ENCODE measurements around the gene ZBTB18. TPM values are rescaled to one million over a fixed set of nuclear protein-coding genes. Genes with fewer than 3 reads are reported as not detected.

Gene ZBTB18
- total RNA-seq, 1 experiment from 2014 or later: 9.5 TPM

GRCh38 chr1:244027491-244028145 lies 23.5 kb upstream of the ZBTB18 start:
- H3K27ac ChIP-seq (ENCODE audit: low read length): no peak overlapping the region

GRCh38 chr1:244028701-244029100 lies 22.4 kb upstream of the ZBTB18 start:
- Histone ChIP-seq H3K9me2 (replicated peaks; ENCODE audit: insufficient read depth, low read length) (no peaks in the 10 kb centered on the region), H3K79me2 (ENCODE audit: low read length) (no peaks in the 10 kb centered on the region), H3K4me3 (ENCODE audit: low read length) (no peak overlapping the region), H3K4me2 (ENCODE audit: low read depth, low read length, poor library complexity, severe bottlenecking) (no peak overlapping the region), H3K27me3 (ENCODE audit: low read length) (no peaks in the 10 kb centered on the region), H3K36me3 (ENCODE audit: insufficient read depth, low read length) (no peaks in the 10 kb centered on the region), H2AFZ (ENCODE audit: low read length) (no peak overlapping the region), H3K9ac (ENCODE audit: low read length) (no peak overlapping the region), H3K27ac (ENCODE audit: low read length) (no peak overlapping the region), H3K9me3 (ENCODE audit: low read length) (no peaks in the 10 kb centered on the region), H3K4me1 (ENCODE audit: low read length) (no peaks in the 10 kb centered on the region), H4K20me1 (ENCODE audit: insufficient read depth, low read depth, low read length) (no peaks in the 10 kb centered on the region)
- DNase-seq: no peak

More at GRCh38 chr1:244027491-244028145, 23.5 kb upstream of the ZBTB18 start:
- Histone ChIP-seq H3K9ac (ENCODE audit: low read length) (no peak overlapping the region), H3K27me3 (ENCODE audit: low read length) (no peaks in the 10 kb centered on the region), H2AFZ (ENCODE audit: low read length) (no peak overlapping the region), H3K79me2 (ENCODE audit: low read length) (no peaks in the 10 kb centered on the region), H3K4me1 (ENCODE audit: low read length) (no peaks in the 10 kb centered on the region), H3K4me2 (ENCODE audit: low read depth, low read length, poor library complexity, severe bottlenecking) (no peak overlapping the region), H3K4me3 (ENCODE audit: low read length) (no peak overlapping the region), H3K9me2 (replicated peaks; ENCODE audit: insufficient read depth, low read length) (no peaks in the 10 kb centered on the region), H3K36me3 (ENCODE audit: insufficient read depth, low read length) (no peaks in the 10 kb centered on the region), H4K20me1 (ENCODE audit: insufficient read depth, low read depth, low read length) (no peaks in the 10 kb centered on the region), H3K9me3 (ENCODE audit: low read length) (no peaks in the 10 kb centered on the region)
- no peak for DNase-seq

GRCh38 chr1:244029124-244029523 lies 22.0 kb upstream of the ZBTB18 start:
- no peaks in the 10 kb centered on the region for H3K36me3 ChIP-seq (ENCODE audit: insufficient read depth, low read length)
- H3K4me3 ChIP-seq (ENCODE audit: low read length): no peak overlapping the region
- no peak for DNase-seq
- H3K27ac ChIP-seq (ENCODE audit: low read length): no peak overlapping the region
- no peaks in the 10 kb centered on the region for H3K9me2 ChIP-seq (replicated peaks; ENCODE audit: insufficient read depth, low read length)
- H2AFZ ChIP-seq (ENCODE audit: low read length): no peak overlapping the region
- H3K9ac ChIP-seq (ENCODE audit: low read length): no peak overlapping the region
- H3K4me1 ChIP-seq (ENCODE audit: low read length): no peaks in the 10 kb centered on the region
- H3K27me3 ChIP-seq (ENCODE audit: low read length): no peaks in the 10 kb centered on the region
- no peak overlapping the region for H3K4me2 ChIP-seq (ENCODE audit: low read depth, low read length, poor library complexity, severe bottlenecking)
- H4K20me1 ChIP-seq (ENCODE audit: insufficient read depth, low read depth, low read length): no peaks in the 10 kb centered on the region
- H3K79me2 ChIP-seq (ENCODE audit: low read length): no peaks in the 10 kb centered on the region
- H3K9me3 ChIP-seq (ENCODE audit: low read length): no peaks in the 10 kb centered on the region

- H3K4me3 ChIP-seq (ENCODE audit: low read length): no peak overlapping the region
- no peaks in the 10 kb centered on the region for H3K4me1 ChIP-seq (ENCODE audit: low read length)
- DNase-seq: no peak
- H3K4me2 ChIP-seq (ENCODE audit: low read depth, low read length, poor library complexity, severe bottlenecking): no peak overlapping the region
- no peaks in the 10 kb centered on the region for H3K9me2 ChIP-seq (replicated peaks; ENCODE audit: insufficient read depth, low read length)
- H2AFZ ChIP-seq (ENCODE audit: low read length): no peak overlapping the region
- H3K36me3 ChIP-seq (ENCODE audit: insufficient read depth, low read length): no peaks in the 10 kb centered on the region
- H3K27me3 ChIP-seq (ENCODE audit: low read length): no peaks in the 10 kb centered on the region
- no peaks in the 10 kb centered on the region for H3K9me3 ChIP-seq (ENCODE audit: low read length)
- no peaks in the 10 kb centered on the region for H3K79me2 ChIP-seq (ENCODE audit: low read length)
- no peaks in the 10 kb centered on the region for H4K20me1 ChIP-seq (ENCODE audit: insufficient read depth, low read depth, low read length)
- H3K9ac ChIP-seq (ENCODE audit: low read length): no peak overlapping the region
- no peak overlapping the region for H3K27ac ChIP-seq (ENCODE audit: low read length)
These were observed 20.5 kb upstream of the ZBTB18 start for GRCh38 chr1:244030481-244031040.

GRCh38 chr1:244035358-244035757 lies 15.7 kb upstream of the ZBTB18 start:
- H4K20me1 ChIP-seq (ENCODE audit: insufficient read depth, low read depth, low read length): no peaks in the 10 kb centered on the region
- no peaks in the 10 kb centered on the region for H3K36me3 ChIP-seq (ENCODE audit: insufficient read depth, low read length)
- no peaks in the 10 kb centered on the region for H3K79me2 ChIP-seq (ENCODE audit: low read length)
- H3K9ac ChIP-seq (ENCODE audit: low read length): no peak overlapping the region
- no peaks in the 10 kb centered on the region for H3K4me1 ChIP-seq (ENCODE audit: low read length)
- H3K4me3 ChIP-seq (ENCODE audit: low read length): no peak overlapping the region
- H3K4me2 ChIP-seq (ENCODE audit: low read depth, low read length, poor library complexity, severe bottlenecking): no peak overlapping the region
- H3K9me2 ChIP-seq (replicated peaks; ENCODE audit: insufficient read depth, low read length): no peaks in the 10 kb centered on the region
- no peaks in the 10 kb centered on the region for H3K9me3 ChIP-seq (ENCODE audit: low read length)
- DNase-seq: no peak
- H2AFZ ChIP-seq (ENCODE audit: low read length): no peak overlapping the region
- H3K27me3 ChIP-seq (ENCODE audit: low read length): no peaks in the 10 kb centered on the region
- no peak overlapping the region for H3K27ac ChIP-seq (ENCODE audit: low read length)

GRCh38 chr1:244037252-244037651 lies 13.8 kb upstream of the ZBTB18 start:
- H4K20me1 ChIP-seq (ENCODE audit: insufficient read depth, low read depth, low read length): no peaks in the 10 kb centered on the region
- H3K4me3 ChIP-seq (ENCODE audit: low read length): no peak overlapping the region
- no peak overlapping the region for H2AFZ ChIP-seq (ENCODE audit: low read length)
- H3K36me3 ChIP-seq (ENCODE audit: insufficient read depth, low read length): no peaks in the 10 kb centered on the region
- no peak overlapping the region for H3K9ac ChIP-seq (ENCODE audit: low read length)
- H3K27ac ChIP-seq (ENCODE audit: low read length): no peak overlapping the region
- no peaks in the 10 kb centered on the region for H3K79me2 ChIP-seq (ENCODE audit: low read length)
- H3K9me2 ChIP-seq (replicated peaks; ENCODE audit: insufficient read depth, low read length): no peaks in the 10 kb centered on the region
- H3K9me3 ChIP-seq (ENCODE audit: low read length): no peaks in the 10 kb centered on the region
- H3K27me3 ChIP-seq (ENCODE audit: low read length): no peaks in the 10 kb centered on the region
- DNase-seq: no peak
- H3K4me1 ChIP-seq (ENCODE audit: low read length): no peaks in the 10 kb centered on the region
- H3K4me2 ChIP-seq (ENCODE audit: low read depth, low read length, poor library complexity, severe bottlenecking): no peak overlapping the region

GRCh38 chr1:244041466-244042120 lies 9.5 kb upstream of the ZBTB18 start:
- no peaks in the 10 kb centered on the region for H3K9me3 ChIP-seq (ENCODE audit: low read length)
- H3K27ac ChIP-seq (ENCODE audit: low read length): no peak overlapping the region
- no peak overlapping the region for H2AFZ ChIP-seq (ENCODE audit: low read length)
- H3K27me3 ChIP-seq (ENCODE audit: low read length): no peaks in the 10 kb centered on the region
- no peaks in the 10 kb centered on the region for H3K9me2 ChIP-seq (replicated peaks; ENCODE audit: insufficient read depth, low read length)
- H3K79me2 ChIP-seq (ENCODE audit: low read length): no peaks in the 10 kb centered on the region
- H3K9ac ChIP-seq (ENCODE audit: low read length): no peak overlapping the region
- DNase-seq: no peak
- H3K4me1 ChIP-seq (ENCODE audit: low read length): peaks cover 5% of the 10 kb centered on the region; the same call in 1 of the 2 replicates
- H3K4me3 ChIP-seq (ENCODE audit: low read length): no peak overlapping the region
- H3K4me2 ChIP-seq (ENCODE audit: low read depth, low read length, poor library complexity, severe bottlenecking): no peak overlapping the region
- H3K36me3 ChIP-seq (ENCODE audit: insufficient read depth, low read length): no peaks in the 10 kb centered on the region
- H4K20me1 ChIP-seq (ENCODE audit: insufficient read depth, low read depth, low read length): no peaks in the 10 kb centered on the region

- no peak overlapping the region for H2AFZ ChIP-seq (ENCODE audit: low read length)
- H3K4me1 ChIP-seq (ENCODE audit: low read length): peaks cover 10% of the 10 kb centered on the region
- H3K4me3 ChIP-seq (ENCODE audit: low read length): no peak overlapping the region
- H3K4me2 ChIP-seq (ENCODE audit: low read depth, low read length, poor library complexity, severe bottlenecking): no peak overlapping the region
- H3K36me3 ChIP-seq (ENCODE audit: insufficient read depth, low read length): no peaks in the 10 kb centered on the region
- H3K27ac ChIP-seq (ENCODE audit: low read length): no peak overlapping the region
- no peak overlapping the region for H3K9ac ChIP-seq (ENCODE audit: low read length)
- no peaks in the 10 kb centered on the region for H3K9me3 ChIP-seq (ENCODE audit: low read length)
- H3K27me3 ChIP-seq (ENCODE audit: low read length): no peaks in the 10 kb centered on the region
- no peaks in the 10 kb centered on the region for H3K79me2 ChIP-seq (ENCODE audit: low read length)
- no peak for DNase-seq
- H4K20me1 ChIP-seq (ENCODE audit: insufficient read depth, low read depth, low read length): no peaks in the 10 kb centered on the region
- H3K9me2 ChIP-seq (replicated peaks; ENCODE audit: insufficient read depth, low read length): no peaks in the 10 kb centered on the region
These were observed 8.8 kb upstream of the ZBTB18 start for GRCh38 chr1:244042293-244042692.

All from Karpas-422 (cell line).